Fibroblast of peridontal ligament (primary cell): ENCODE results near the gene HS3ST3A1.
"Not testable (repeated sequence)": the region's sequence is repeated elsewhere in the genome, so short reads cannot be mapped to it uniquely, and the experiment has no call there.

Source experiments
- DNase-seq: peaks from one replicate; pipeline ENCODE4 v3.0.0-alpha.2; 2010; ENCODE audit errors: extremely low read depth

Gene HS3ST3A1

DNA sequence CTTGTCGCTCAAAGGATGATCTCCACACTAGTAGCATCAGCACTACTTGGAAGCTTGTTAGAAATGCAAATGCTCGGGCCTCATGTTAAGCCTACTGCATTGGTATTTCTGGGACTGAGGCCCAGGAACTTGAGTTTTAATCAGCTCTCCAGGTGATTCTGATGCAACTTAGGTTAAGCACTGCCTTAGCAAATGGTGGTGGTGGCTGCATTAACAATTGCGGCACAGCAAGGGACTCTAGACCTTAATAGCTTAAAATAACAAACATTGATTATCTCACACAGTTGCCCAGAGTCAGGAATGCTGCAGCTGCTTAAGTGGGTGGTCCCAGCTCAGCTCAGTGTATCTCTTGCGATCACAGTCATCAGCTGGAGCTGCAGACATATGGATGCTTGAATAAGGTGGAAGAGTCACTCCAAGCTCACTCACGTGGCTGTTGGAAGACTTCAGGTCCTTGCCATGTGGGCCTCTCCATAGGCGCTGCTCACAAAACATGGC, 25.8 kb downstream of the HS3ST3A1 start:
- no peak for DNase-seq

DNA sequence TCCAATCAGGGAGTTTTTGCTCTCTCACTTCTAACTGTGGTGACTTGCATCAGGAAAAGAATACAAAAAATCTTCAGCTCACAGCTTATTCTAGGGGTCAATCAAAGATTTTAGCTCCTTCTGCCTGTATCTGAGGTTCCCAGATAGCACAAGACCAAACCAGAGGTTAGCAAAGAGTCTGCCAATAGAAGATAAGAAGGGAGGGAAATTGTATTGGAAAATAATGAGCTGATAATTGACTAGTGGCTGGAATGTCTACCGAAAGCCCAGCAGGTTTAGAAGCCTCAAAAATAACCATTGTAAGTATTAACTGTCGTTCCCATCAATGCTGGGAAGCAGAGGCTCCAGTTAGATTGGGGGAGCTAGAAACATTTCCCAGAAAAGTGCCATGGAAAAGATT, 26.3 kb downstream of the HS3ST3A1 start:
- DNase-seq, result no peak

DNA sequence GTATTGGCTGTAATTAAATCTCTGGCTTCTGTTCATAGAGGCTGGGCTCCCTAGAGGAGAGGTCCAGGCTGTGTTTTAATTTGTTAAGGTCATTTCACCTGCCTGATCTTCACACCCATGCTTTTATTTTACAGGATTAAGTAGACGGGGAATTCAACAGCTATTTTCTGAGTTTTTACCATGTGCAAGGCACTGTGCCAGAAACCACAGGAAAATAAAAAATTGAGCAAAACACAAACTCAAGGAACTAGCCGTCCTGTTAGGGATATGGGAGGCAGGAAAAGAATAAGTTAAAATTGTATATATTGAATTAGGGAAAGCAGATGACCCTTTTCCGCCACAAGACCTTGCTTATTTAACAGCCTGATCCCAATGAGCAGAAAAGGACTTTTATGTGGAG, 29.1 kb downstream of the HS3ST3A1 start:
- DNase-seq, result no peak

DNA sequence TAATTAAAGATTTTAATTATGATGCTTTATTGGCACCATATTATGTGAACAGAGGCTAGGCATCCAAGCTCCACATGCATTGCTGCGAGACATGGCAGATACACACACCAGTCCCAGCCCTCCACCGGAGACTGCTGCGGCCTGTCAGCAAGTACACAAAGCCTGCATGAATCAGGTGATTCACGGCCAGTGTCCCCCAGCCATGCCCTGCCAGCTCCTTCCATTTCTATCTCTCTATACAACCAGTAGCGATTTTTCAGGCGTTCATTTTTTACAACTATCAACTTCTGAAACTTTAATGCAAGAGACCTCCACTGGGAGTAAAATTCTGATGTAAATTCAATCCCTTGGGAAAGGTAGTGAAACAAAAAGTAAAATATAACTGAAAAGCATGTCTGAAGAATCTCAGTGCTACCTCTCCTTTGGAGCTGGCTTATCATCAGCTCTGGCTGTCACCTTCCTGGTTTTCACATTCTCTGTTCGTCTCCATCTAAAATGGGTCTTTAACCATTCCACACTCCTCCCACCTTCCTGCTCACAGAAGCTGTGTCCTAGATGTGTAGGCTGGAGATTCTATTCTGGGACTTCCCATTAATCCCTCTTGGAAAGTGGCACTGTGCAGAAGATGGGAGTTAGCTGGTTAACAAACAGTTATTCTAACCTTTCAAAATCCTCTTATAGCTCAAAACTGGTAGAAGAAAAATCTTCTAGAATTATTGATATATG, 32.2 kb downstream of the HS3ST3A1 start:
- no peak for DNase-seq

DNA sequence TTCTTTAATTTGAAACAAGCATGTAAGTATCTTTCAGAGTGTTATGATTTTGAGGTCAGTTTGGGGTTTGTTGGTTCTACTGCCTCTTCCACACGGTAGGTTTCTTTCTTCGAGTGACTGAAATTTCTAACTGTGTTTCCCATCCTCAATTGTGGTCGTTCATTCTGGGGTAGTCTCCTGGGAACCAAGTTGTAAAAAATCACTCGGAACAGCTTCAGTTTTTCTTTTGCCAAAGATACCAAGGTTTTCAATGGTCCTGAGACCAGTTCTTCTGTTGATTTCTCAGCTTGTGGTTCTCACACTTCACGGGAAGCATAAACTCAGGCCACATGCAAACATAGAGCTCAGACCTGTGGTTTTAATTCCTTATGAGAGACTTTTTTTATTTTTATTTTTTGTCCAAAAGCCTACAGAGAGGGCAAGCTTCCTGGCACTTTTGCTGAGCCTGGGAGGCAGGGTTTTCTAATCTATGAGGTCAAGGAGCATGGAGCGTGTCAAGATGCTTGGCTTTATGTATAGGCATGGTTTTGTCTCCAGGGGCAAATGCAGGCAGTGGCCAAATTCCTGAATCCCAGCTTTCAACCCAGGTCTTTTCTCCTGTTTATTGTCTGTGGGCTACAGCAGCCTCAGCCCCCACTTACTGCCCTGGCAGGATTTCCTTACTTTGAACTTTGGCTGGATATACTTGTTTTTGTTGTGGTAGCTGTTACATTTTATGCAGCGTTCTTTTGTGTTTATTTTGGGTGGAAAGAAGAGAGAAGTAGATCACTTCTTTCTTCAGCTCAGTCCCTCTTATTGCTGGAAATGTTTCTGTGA, 32.9 kb downstream of the HS3ST3A1 start:
- DNase-seq, result peak; percentile 68

DNA sequence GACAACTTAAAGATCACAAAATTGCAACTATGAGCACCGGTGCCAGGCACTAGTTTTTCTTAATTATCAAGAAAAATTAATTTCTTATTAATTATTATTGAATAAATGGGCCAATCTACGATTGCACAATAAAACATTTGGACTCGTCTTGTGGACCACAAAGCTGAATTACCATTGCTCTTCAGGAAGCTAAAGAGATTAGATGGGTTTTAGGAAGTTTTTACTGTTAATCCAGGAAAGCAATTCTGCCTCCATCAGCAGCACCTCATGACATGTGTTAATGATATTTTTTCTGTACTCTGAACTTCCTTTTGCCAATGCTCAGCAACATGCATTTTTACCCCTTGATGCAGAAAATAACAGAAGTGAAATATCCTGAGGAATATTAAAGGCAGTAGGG, 37.9 kb downstream of the HS3ST3A1 start:
- no peak for DNase-seq

DNA sequence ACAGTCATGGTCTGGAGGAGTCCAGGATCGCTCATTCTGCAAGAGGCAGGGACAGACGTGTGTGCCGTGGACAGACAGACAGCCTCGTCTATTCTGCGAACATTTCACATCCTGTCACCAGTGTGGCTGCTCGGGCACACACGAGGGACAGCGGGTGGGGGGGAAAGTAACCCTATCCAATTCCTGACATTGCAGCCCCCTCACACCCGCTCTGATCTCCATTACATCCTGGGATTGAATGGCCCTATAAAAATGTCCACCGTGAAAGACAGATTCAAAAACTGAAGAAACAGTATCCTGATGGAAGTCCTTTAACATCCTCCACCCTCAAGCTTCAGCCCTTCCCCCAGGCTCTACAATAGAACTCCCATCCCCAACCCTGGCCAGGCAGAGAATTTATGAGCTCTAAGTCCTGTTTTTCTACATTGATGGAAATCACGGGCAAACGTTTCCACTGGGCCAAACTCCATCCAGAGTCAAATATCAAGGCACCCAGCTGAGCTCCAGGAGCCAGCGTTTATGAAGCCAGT, 39.4 kb downstream of the HS3ST3A1 start:
- peak; percentile 96 for DNase-seq

DNA sequence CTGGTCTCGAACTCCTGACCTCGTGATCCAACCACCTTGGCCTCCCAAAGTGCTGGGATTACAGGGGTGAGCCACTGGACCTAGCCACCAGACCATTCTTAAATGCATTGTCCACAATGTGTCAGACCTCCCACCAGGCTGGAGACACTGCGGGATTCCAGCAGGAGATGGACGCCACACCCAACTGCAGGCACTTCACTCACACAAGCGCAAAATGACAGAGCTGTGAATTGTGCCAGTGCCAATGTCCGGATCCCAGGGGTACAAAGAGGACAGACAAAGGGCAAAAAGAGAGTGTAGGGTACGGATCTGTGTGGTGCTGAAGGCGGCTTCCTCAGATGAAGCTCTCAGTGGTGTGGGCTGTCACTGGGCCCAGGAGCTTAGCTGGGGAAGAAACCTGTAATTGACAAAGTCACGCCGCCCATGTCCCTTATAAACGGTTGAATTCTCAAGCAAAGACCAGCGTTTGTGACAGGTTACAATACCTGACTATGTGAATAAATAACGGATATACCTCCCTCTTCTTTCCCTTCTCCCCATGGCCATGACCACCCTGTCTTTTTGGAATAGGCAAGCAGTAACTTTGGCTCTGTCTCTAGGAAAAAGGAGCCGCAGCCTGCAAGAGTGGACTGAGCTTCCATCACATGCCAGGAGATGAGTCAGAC, 40.0 kb downstream of the HS3ST3A1 start:
- no peak for DNase-seq

DNA sequence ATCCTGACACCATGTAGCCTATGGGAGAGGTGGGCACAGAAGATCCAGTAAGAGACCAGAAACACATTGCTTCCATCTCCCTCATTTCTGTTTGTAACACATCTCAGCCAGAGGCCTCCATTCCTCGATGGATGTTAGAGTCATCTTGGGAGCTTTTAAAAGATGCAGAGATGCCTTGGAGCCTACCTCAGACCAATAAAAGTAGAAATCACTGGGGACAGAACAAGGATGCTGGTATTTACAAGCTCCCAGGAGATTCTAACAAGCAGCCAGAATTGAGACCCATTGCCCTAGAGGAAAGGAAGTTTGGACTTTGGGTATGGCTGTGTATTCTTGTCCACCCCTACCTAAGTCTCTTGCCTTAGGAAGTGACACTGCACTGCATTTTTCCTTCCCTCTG, 40.8 kb downstream of the HS3ST3A1 start:
- no peak for DNase-seq

DNA sequence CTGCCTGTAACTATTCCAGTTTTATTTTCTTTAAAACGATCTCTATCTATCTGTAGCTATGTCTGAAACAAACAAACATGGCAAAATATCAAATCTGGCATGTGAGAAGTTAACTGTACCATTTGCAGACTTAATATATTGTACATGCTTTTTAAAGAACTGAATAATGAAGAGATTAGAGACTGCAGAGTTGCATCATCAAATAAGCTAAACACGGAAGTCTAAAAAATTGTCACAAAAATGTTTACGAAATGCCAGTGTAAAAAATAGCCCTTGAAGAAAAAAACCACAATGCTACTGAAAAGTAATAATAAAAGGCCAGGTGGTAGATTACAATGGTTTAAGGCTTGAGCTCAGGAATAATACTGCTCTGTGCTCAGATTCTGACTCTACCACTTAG, 43.1 kb downstream of the HS3ST3A1 start:
- DNase-seq, result no peak

DNA sequence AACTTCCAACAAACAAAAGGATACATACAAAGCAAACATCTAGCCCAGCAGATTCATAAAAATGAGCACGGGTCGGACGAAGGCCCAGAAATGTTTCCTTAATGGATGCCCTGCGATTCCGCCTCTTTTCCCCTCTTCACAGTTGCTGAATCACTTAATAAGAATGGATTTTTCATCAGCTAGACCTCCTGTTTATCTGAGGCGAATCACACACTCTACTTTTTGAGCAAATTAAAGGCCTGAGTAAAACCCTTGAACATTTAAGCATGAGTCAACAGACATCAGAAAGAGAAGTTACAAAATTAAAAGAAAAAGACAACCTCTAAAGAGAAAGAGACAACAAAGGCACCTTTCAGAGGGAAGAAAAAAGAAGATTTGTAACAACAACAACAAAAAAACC, 44.7 kb downstream of the HS3ST3A1 start:
- DNase-seq, result peak; percentile 77

DNA sequence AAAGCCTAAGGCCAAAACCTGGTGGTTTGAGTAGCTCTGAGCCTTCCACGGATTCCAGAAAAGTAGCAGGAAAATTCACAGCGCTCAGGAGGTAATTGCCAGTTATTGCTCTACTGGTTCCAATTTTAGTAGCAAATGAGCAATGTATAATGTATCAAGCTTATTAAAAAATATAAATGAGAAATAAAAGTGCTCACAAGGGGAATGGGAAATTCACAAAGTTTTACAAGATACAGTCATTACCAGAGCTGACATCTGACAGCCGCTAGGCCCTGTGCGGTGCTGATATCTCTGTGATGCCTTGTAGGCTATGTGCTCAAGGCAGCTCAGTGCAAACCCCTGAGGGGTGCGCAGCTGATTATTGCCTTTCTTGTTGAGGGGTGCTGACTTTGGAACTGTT, 47.5 kb downstream of the HS3ST3A1 start:
- DNase-seq, result no peak

DNA sequence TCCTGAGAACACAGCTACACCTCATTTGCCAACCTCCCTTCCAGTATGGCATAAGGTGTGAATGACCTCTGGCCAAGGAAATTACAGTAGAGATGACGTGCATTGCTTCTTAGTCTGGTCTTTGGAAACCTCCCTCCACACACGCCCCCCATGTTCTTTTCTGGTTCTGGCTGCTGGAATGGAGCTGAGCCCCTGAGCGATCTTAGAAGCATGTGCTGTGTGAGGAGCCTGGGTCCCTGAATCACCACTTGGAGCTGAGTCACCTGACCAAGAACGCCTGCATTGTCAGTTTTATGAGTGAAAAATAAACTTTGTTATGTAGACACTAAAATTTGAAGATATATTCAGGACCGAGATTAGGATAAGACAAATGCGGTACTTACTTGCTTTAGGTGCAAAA, 51.4 kb downstream of the HS3ST3A1 start:
- no peak for DNase-seq

DNA sequence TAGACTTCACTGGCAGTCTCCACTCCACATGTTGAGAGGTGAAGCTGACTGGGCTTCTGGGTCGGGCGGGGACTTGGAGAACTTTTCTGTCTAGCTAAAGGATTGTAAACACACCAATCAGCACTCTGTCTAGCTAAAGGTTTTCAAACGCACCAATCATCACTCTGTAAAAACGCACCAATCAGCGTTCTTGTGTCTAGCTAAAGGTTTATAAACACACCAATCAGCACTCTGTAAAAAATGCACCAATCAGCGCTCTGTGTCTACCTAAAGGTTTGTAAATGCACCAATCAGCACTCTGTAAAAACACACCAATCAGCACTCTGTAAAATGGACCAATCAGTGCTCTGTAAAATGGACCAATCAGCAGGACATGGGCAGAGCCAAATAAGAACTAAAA, 53.2 kb downstream of the HS3ST3A1 start:
- not testable (repeated sequence) for DNase-seq

DNA sequence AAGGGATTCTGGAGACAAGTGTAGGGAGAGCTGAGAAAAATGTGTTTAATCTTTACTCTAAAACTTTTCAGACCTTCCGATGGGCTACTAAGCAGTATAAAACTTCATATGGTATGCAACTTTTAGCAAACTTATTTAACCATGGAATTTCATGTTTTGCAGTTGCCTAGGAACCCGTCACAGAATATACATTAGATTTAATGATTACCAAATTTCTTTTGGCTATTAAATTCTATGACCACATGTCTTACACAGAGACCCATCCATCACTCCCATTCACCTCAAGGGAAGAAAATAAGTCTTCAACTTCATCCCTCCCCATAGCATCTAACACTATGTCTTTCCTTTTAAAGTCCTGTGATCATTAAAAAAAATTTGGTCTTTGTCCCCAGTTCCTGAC, 54.9 kb downstream of the HS3ST3A1 start:
- no peak for DNase-seq

DNA sequence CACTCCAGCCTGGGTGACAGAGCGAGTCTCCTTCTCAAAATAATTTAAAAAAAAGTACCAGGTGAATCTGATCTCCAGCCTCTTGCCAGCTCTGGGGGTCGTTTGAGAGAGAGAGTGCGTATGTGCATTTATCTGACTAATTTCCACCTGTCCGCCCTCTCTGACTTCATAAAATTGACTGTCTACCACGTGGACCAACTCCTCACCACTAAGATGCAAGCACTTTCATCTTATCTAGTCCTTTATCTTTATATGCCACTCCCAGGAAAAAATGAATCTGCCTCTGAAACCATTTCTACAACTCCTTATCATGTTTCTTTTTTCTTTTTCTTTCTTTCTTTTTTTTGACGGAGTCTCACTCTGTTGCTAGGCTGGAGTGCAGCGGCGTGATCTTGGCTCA, 55.8 kb downstream of the HS3ST3A1 start:
- DNase-seq, result no peak

DNA sequence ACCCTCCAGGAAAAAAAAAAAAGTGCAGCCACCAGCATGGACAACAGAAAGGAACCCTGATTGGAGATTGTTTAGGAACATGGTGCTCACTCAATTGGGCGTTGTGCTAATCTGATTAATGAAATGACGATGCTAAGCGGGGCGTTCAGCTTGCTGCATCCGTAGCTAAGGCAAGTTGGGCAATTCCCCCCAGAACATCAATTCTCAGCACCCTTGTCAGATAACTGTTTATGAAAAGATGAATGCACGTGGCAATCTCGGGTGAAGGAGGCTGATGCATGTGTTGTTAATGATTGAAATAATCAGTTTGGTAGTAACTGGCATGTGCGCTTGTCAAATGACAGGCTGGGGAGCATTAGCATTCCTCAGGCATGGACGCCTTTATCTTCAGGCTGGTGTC, 57.0 kb downstream of the HS3ST3A1 start:
- no peak for DNase-seq

DNA sequence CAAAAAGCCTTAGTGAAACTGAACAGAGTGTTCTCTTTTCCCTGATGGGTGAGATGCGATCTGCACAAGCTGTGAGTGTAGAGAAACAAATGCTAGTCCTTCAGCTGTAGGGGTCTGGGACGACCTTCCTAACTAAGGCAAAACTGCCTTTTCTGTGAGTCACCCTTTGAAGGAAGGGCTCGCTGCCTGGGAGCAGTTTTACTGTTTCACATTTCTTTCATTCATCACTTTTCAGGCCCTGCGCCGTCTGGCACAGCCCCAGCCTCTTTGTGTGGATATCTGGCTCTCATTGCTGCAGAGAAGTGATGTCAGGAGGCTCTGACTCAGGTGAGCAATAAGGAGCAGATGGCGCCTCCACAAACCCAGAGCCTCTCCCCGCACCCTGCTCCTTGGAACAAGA, 57.4 kb downstream of the HS3ST3A1 start:
- peak; percentile 93 for DNase-seq

DNA sequence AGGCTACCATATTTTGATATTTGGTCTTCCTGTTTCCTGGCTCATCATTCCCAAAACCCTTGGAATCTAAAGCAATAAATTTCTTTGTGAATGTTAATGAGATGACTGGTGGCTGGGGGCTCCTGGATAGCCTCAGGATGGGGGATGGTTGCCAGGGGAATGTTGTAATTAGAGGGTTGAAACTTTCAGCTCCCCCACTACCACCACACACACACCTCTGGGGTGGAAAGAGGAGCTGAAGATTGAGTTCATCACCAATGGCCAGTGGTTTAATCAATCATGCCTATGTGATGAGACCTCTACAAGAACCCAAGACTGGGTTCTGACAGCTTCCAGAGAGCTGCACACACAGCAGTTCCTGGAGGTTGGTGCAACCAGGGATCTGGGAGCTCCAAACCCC, 59.1 kb downstream of the HS3ST3A1 start:
- no peak for DNase-seq

DNA sequence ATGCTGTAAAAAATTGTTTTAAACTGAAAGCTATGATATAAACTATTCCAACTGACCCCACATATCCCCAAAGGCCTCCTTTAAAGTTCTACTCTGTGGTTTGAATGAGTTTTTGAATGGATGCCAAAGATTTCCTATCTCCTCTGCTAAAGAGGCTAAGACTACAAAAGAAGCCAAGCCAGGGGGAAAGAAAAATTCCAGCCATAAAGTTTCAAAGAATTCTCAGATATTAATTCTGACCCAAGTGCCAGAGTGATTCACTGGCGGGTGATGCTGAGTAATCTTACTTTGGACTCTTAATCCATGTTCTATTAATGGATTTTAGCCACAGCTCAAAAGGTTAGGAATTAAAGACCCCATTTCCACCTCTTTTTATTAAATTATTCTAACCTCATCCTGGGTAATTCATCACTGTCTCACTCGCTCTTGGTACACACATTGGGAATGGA, 60.7 kb downstream of the HS3ST3A1 start:
- DNase-seq, result peak; percentile 100

DNA sequence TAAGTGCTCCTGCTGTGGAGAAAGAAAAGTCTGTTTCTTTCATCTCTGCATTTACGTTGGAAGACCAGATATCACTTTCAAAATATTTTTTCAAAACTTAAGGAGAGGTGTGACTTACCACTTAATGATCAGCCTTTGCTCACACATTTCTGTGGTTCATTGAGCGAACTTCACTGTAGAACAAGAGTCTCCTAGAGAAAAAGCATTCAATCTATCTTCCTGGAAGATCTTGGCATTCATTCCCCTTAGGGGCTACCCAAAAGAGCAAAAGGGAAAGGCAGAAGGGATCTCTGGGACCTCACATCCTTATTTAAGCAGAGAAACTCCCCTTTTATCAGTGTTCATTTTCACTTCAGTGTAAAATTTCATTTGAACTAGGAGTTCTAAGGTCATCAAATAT, 61.2 kb downstream of the HS3ST3A1 start:
- DNase-seq, result no peak

DNA sequence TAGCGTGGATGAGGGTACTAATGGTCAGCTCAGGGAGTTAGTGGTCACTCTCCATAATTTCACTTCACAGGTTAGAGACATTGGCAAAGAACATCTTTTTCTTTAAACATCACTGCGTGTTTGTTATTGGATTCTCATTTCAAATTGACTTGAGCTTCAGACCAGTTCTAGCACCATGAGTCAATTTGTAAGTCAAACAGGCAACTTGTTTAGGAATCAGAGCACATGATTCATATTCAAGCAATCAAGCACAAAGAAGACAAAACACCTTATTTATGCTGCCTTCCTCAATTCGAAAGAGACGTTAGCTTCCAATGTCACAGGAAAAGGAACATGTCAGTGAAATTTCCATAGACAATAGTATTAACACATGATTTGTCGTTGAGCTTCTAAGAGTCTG, 62.3 kb downstream of the HS3ST3A1 start:
- DNase-seq, result no peak
